Ascending aorta (tissue), 2 donors: ENCODE measurements around the gene C16orf92. TPM values are rescaled to one million over a fixed set of nuclear protein-coding genes. Genes with fewer than 3 reads are reported as not detected.

ENCODE experiments used
- DNase-seq, 2 donors: peaks; one replicate each; pipeline ENCODE4 v3.0.0-alpha.2; 2019; ENCODE audit warnings: low spot score in 2 of 2
- H3K27ac ChIP-seq, 2 donors: fragments of 200-600 bp; sonication (generic); one replicate each; pipeline ENCODE4 v1.5.1; 2016 to 2017; ENCODE audit warnings: mild to moderate bottlenecking in 1 of 2
- H3K27me3 ChIP-seq: fragments of 200-600 bp; sonication (generic); one replicate; pipeline ENCODE4 v1.5.1; 2017
- H3K36me3 ChIP-seq, 2 donors: fragments of 200-600 bp; sonication (generic); one replicate each; pipeline ENCODE4 v1.5.1; 2016
- H3K4me1 ChIP-seq, 2 donors: fragments of 200-600 bp; sonication (generic); one replicate each; pipeline ENCODE4 v1.5.1; 2016 to 2017; ENCODE audit warnings: mild to moderate bottlenecking in 1 of 2
- H3K4me3 ChIP-seq, 2 donors: fragments of 200-600 bp; sonication (generic); one replicate each; pipeline ENCODE4 v1.5.1; 2016 to 2017; ENCODE audit warnings: mild to moderate bottlenecking in 1 of 2
- H3K9me3 ChIP-seq, 2 donors: fragments of 200-600 bp; sonication (generic); one replicate each; pipeline ENCODE4 v1.5.1; 2016
- intact Hi-C: fragments of 100-400 bp; cut with DNase I; formaldehyde crosslinking; loops from one replicate; pipeline ENCODE4 v1.15.1; 2023
- total RNA-seq: library from RNA; depleted of rRNA; stranded (reverse); fragments of >200 nt; gene quantifications from one replicate; pipeline ENCODE4 v1.1.0, GENCODE V29; 2016
- TF ChIP-seq, protein P1 (sequence below), 3 experiments: fragments of 200-600 bp in 2 of 3; fragments of 450-650 bp in 1 of 3; sonication (generic) in 2 of 3; IDR thresholded peaks; one replicate each; pipeline ENCODE4 v1.5.1; 2016 to 2019; ENCODE audit warnings: antibody characterized with exemption in 3 of 3, mild to moderate bottlenecking in 1 of 3, moderate library complexity in 1 of 3

Gene C16orf92
- total RNA-seq, 1 donor from 2014 or later: not detected

GRCh38 chr16:30060836-30061554, 38.0 kb downstream of the C16orf92 start:
- H3K27me3 ChIP-seq: no peaks in the 10 kb centered on the region
- H3K4me1 ChIP-seq: peaks cover 4 to 13% of the 10 kb centered on the region in 2 donors
- no peak overlapping the region for H3K4me3 ChIP-seq
- TF ChIP-seq, protein P1, sequence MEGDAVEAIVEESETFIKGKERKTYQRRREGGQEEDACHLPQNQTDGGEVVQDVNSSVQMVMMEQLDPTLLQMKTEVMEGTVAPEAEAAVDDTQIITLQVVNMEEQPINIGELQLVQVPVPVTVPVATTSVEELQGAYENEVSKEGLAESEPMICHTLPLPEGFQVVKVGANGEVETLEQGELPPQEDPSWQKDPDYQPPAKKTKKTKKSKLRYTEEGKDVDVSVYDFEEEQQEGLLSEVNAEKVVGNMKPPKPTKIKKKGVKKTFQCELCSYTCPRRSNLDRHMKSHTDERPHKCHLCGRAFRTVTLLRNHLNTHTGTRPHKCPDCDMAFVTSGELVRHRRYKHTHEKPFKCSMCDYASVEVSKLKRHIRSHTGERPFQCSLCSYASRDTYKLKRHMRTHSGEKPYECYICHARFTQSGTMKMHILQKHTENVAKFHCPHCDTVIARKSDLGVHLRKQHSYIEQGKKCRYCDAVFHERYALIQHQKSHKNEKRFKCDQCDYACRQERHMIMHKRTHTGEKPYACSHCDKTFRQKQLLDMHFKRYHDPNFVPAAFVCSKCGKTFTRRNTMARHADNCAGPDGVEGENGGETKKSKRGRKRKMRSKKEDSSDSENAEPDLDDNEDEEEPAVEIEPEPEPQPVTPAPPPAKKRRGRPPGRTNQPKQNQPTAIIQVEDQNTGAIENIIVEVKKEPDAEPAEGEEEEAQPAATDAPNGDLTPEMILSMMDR (IDR thresholded peaks at IDR 0.05): no peak
- peak overlapping the region in 1 of 2 donors; percentile 25 for H3K27ac ChIP-seq
- H3K9me3 ChIP-seq: no peaks in the 10 kb centered on the region
- H3K36me3 ChIP-seq: no peaks in the 10 kb centered on the region
- intact Hi-C loops: loop anchor here (10.0 kb wide), 1 partner anchor 594 kb away; the partner anchor contains the start of genes FBRS and PRR14
- DNase-seq: no peak

GRCh38 chr16:30063278-30063892, 40.4 kb downstream of the C16orf92 start:
- Histone ChIP-seq H3K27ac (peak overlapping the region; percentile 97 to 99), H3K27me3 (no peaks in the 10 kb centered on the region), H3K36me3 (peaks cover 12 to 14% of the 10 kb centered on the region in 2 donors), H3K4me1 (peaks cover 16 to 31% of the 10 kb centered on the region in 2 donors), H3K4me3 (peak overlapping the region; percentile 66 to 92), H3K9me3 (no peaks in the 10 kb centered on the region)
- no peak for DNase-seq
- intact Hi-C loops: loop anchor here (10.0 kb wide), 1 partner anchor 591 kb away; the partner anchor contains the start of genes FBRS and PRR14
- TF ChIP-seq, protein P1 (IDR thresholded peaks at IDR 0.05): no peak

GRCh38 chr16:30063893-30064728, 41.1 kb downstream of the C16orf92 start:
- TF ChIP-seq, protein P1 (IDR thresholded peaks at IDR 0.05): peak; percentile 23 to 61 (median 29)
- DNase-seq: peak; percentile 62 to 91
- Histone ChIP-seq H3K9me3 (no peaks in the 10 kb centered on the region), H3K36me3 (peaks cover 19 to 21% of the 10 kb centered on the region in 2 donors), H3K27me3 (no peaks in the 10 kb centered on the region), H3K4me3 (peak overlapping the region; percentile 66 to 92), H3K4me1 (peaks cover 22 to 39% of the 10 kb centered on the region in 2 donors), H3K27ac (peak overlapping the region; percentile 97 to 99)
- intact Hi-C loops: loop anchor here (2.0 to 10.0 kb wide), 2 partner anchors 307 to 591 kb away; partner anchors contain the start of genes FBRS, PRR14 and TBC1D10B

- peaks cover 22 to 45% of the 10 kb centered on the region in 2 donors for H3K4me1 ChIP-seq
- H3K36me3 ChIP-seq: peaks cover 25 to 27% of the 10 kb centered on the region in 2 donors
- H3K27ac ChIP-seq: peak overlapping the region; percentile 97 to 99
- peak overlapping the region; percentile 66 to 92 for H3K4me3 ChIP-seq
- no peaks in the 10 kb centered on the region for H3K27me3 ChIP-seq
- no peaks in the 10 kb centered on the region for H3K9me3 ChIP-seq
- TF ChIP-seq, protein P1 (IDR thresholded peaks at IDR 0.05): no peak
- no peak for DNase-seq
- intact Hi-C loops: loop anchor here (1.0 to 10.0 kb wide), 9 partner anchors 11 to 590 kb away; partner anchors contain the start of genes FBRS, MAPK3, MAZ and MVP
Measured at GRCh38 chr16:30064729-30065101, 41.7 kb downstream of the C16orf92 start.
